NT2/D1 (cell line): Measurements from ENCODE around the gene BRD1.

Source experiments
- DNase-seq: peaks from one replicate; pipeline ENCODE4 v3.0.0-alpha.2; 2011; ENCODE audit warnings: low read depth, low spot score
- H3K27me3 ChIP-seq: 2 replicates; pipeline ENCODE4 v1.6.0; 2011; ENCODE audit warnings: mild to moderate bottlenecking; ENCODE audit not compliant: insufficient read length, insufficient read depth
- H3K36me3 ChIP-seq: 2 replicates; pipeline ENCODE4 v1.6.1; 2011; ENCODE audit warnings: mild to moderate bottlenecking, low read length, mixed read lengths; ENCODE audit not compliant: insufficient read depth, insufficient read length
- H3K4me1 ChIP-seq: 2 replicates; pipeline ENCODE4 v1.5.1; 2011; ENCODE audit not compliant: insufficient read depth, insufficient read length
- H3K4me3 ChIP-seq: 2 replicates; pipeline ENCODE4 v1.5.1; 2011; ENCODE audit warnings: low read depth; ENCODE audit not compliant: insufficient read length
- H3K9ac ChIP-seq: 2 replicates; pipeline ENCODE4 v1.6.0; 2011; ENCODE audit warnings: low read depth; ENCODE audit not compliant: insufficient read length
- H3K9me3 ChIP-seq: 2 replicates; pipeline ENCODE4 v1.5.1; 2011; ENCODE audit warnings: mild to moderate bottlenecking, low read length; ENCODE audit not compliant: insufficient read depth
- SUZ12 ChIP-seq: IDR thresholded peaks from 2 replicates; pipeline ENCODE4 v1.6.1; 2011; ENCODE audit not compliant: insufficient read length, insufficient read depth; ENCODE audit errors: extremely low read depth
- YY1 ChIP-seq: IDR thresholded peaks from 2 replicates; pipeline ENCODE4 v1.6.1; 2011; ENCODE audit not compliant: insufficient read length, insufficient read depth
- ZNF274 ChIP-seq: IDR thresholded peaks from 2 replicates; pipeline ENCODE4 v1.6.1; 2011; ENCODE audit warnings: mild to moderate bottlenecking, low read depth, low read length

The BRD1 gene

DNA sequence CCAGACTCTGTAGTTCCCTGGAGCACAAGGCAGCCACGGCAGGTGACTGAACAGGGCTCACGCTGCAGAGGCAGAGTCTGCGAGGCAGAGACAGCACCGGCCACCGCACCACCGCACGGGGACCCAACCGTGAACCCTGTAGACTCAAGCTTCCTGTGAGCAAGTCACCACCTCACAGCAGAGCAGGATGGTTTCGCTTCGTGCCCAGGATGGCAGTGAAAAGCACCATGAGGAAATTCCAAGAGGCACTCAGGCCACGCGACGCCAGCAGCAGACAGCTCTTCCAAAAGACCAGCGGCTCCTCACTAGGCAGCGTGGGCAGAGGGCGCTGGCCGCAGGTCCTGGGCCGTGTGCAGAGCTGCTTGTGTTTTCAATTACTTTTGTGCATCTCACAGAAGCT lies 24.5 kb downstream of the BRD1 start:
- TF ChIP-seq SUZ12 (no peak), ZNF274 (no peak), YY1 (no peak)
- peaks cover 63% of the 10 kb centered on the region for H3K36me3 ChIP-seq
- no peaks in the 10 kb centered on the region for H3K27me3 ChIP-seq
- peaks cover 3% of the 10 kb centered on the region for H3K4me1 ChIP-seq
- H3K9me3 ChIP-seq, result no peaks in the 10 kb centered on the region
- no peak for DNase-seq
- H3K9ac ChIP-seq, result no peak overlapping the region
- no peak overlapping the region for H3K4me3 ChIP-seq

DNA sequence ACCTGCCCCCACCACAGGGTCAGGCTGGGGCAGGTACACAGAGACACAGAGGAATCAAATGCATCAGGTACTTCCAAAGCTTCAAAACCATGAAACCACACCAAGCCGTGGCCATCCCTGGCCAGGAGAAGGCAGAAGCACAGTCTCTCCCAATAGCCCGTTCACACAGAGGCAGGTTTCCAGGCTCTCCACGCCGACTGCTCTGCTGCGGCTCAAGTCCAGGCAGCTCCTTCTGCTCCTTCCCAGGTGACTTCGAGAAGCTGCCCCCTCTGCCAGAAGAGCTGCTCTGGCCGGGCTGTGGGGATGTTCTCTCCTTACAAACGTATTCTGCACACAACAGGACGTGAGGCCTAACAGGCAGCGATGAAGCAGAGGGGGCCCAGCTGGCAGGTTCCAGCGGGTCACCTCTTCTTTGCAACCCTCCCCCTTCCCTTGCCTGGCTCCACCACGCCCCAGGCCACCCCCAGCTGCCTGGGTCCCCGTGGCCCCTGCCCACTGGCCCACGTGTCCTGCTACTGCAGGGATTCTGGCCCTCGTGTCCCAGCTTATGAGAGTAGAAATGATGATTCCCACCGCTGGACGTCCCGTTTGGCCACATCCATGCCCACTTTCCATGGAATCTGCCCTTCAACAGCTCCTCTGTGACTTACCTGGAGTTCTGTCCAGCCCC lies 26.1 kb downstream of the BRD1 start:
- peaks cover 3% of the 10 kb centered on the region for H3K4me1 ChIP-seq
- no peak overlapping the region for H3K9ac ChIP-seq
- no peaks in the 10 kb centered on the region for H3K9me3 ChIP-seq
- TF ChIP-seq SUZ12, result no peak
- no peak for TF ChIP-seq YY1
- no peak for TF ChIP-seq ZNF274
- H3K4me3 ChIP-seq, result no peak overlapping the region
- H3K27me3 ChIP-seq, result no peaks in the 10 kb centered on the region
- peaks cover 76% of the 10 kb centered on the region for H3K36me3 ChIP-seq
- DNase-seq, result no peak

- H3K4me3 ChIP-seq, result no peak overlapping the region
- H3K9me3 ChIP-seq, result no peaks in the 10 kb centered on the region
- no peaks in the 10 kb centered on the region for H3K27me3 ChIP-seq
- no peak overlapping the region for H3K9ac ChIP-seq
- H3K4me1 ChIP-seq, result peaks cover 3% of the 10 kb centered on the region
- no peak for TF ChIP-seq ZNF274
- TF ChIP-seq YY1, result no peak
- TF ChIP-seq SUZ12, result no peak
- peaks cover 83% of the 10 kb centered on the region for H3K36me3 ChIP-seq
- no peak for DNase-seq
Measured at GRCh38 chr22:49800408-49801238, 27.1 kb downstream of the BRD1 start.

GRCh38 chr22:49799431-49800075 lies 28.1 kb downstream of the BRD1 start:
- no peak overlapping the region for H3K4me3 ChIP-seq
- DNase-seq, result no peak
- no peak overlapping the region for H3K9ac ChIP-seq
- no peaks in the 10 kb centered on the region for H3K27me3 ChIP-seq
- H3K4me1 ChIP-seq, result peaks cover 3% of the 10 kb centered on the region
- peaks cover 85% of the 10 kb centered on the region for H3K36me3 ChIP-seq
- no peak for TF ChIP-seq YY1
- TF ChIP-seq SUZ12, result no peak
- no peak for TF ChIP-seq ZNF274
- H3K9me3 ChIP-seq, result no peaks in the 10 kb centered on the region

- H3K4me3 ChIP-seq, result no peak overlapping the region
- no peak for TF ChIP-seq ZNF274
- no peak for TF ChIP-seq SUZ12
- no peak for TF ChIP-seq YY1
- peaks cover 3% of the 10 kb centered on the region for H3K4me1 ChIP-seq
- peaks cover 86% of the 10 kb centered on the region for H3K36me3 ChIP-seq
- no peaks in the 10 kb centered on the region for H3K27me3 ChIP-seq
- no peak for DNase-seq
- H3K9ac ChIP-seq, result no peak overlapping the region
- H3K9me3 ChIP-seq, result no peaks in the 10 kb centered on the region
Measured at GRCh38 chr22:49798486-49799151, 29.1 kb downstream of the BRD1 start.

DNA sequence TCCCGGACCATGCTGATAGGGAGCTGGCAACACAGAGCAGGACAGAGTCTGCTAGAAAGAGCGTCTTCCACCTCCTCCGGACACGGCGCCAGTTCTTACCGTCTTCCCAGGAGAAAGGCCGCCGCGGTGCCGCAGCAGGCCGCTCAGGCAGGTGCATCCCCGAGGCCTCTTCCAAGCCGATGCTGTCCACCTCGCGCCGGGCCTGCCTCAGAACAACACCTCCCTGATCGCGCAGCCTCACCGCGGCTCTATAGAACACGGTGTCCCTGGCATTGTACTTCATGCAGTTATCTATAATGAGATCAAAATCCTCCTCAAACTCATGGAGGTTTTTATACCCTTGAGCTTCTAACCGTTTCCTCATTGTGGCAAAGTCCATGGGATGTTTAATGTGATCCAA lies 30.0 kb downstream of the BRD1 start:
- DNase-seq, result no peak
- Histone ChIP-seq H3K4me1 (peaks cover 3% of the 10 kb centered on the region), H3K9ac (no peak overlapping the region), H3K27me3 (no peaks in the 10 kb centered on the region), H3K4me3 (no peak overlapping the region), H3K36me3 (peaks cover 85% of the 10 kb centered on the region), H3K9me3 (no peaks in the 10 kb centered on the region)
- TF ChIP-seq ZNF274 (no peak), YY1 (no peak), SUZ12 (no peak)
